Jurkat, Clone E6-1 (cell line): Measurements from ENCODE around the gene ADGRL2.
"Not testable (repeated sequence)": the region's sequence is repeated elsewhere in the genome, so short reads cannot be mapped to it uniquely, and the experiment has no call there.

Source experiments
- DNase-seq: peaks from one replicate; pipeline ENCODE4 v3.0.0-alpha.2; 2011; ENCODE audit warnings: low read depth, low spot score
- H3K4me3 ChIP-seq: 2 replicates; pipeline ENCODE4 v1.5.1; 2011; ENCODE audit warnings: mild to moderate bottlenecking, low read length, control low read depth, moderate library complexity

Gene ADGRL2

DNA sequence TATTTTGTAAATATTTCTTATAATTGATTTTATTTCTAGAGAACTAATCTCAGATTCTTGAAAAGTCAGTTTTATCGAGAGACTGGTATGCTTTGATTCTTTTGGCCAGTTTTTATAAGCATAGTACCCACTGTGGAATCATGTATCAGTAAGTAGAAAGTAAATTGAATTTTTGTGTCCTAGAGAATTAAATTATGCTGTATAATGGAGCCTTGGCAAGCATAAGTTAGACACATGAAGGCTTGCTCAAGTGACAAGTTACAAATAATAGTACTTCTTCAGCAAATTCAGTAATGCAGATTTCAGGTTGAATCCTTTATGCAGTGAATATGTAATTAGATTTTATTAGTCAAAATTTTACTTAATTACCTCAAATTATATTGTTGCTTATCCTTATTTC lies 40.1 kb downstream of the ADGRL2 start:
- H3K4me3 ChIP-seq: no peak overlapping the region
- no peak for DNase-seq

DNA sequence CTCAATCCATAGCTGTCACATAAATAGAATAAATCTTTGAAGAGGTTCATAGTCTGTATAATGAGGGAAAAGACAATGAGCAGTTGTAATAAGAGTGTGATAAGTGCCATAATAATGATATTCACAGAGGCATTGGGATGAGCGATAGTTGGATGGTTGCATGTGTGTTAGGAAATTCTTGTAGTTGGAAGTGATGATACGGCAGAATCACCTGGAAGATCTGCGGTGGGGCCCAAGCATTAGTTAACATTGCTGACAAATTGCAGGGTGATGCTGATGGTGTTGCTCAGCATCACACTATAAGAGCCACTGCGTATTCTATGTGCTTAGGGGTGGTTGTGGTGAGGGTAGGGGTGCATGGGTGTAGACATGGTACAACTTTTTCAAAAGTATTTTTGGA lies 41.1 kb downstream of the ADGRL2 start:
- no peak for DNase-seq
- no peak overlapping the region for H3K4me3 ChIP-seq

DNA sequence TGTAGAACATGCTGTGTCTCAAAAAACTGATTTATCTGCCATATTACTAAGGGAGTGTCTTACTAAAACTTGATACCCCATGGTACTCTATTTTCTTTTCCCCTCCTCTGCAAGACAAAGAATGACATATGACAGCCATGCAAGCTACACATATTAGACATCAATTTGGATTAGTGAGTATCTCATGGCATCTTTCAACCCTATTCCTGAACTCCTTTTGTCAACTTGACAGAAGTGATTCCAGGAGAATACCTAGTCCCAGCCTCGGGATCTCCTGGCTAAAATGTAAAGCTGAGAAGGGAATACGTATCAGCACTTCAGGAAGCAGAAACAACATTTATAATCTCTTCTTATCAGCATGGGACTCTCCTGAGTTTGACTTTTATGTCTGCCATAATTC lies 43.7 kb downstream of the ADGRL2 start:
- no peak for DNase-seq
- H3K4me3 ChIP-seq: no peak overlapping the region

DNA sequence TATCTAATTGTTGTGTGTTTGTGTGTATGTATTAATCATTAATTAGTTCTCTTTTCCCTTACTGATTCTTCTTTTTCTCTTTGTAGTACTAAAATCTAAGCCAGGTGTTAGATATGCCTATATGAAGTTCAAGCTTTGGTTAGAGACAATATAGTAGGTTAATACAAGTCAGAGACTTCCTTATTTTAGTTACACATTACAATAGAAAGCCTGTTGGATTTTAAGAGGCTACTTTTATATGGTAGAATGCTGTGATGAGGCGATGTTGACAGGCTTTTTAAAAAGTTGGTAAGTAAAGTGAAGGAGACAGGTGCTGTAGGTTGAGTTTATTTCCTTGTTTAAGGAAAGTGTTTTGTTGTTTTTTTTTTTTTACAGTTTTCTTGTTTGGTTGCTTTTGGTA lies 45.9 kb downstream of the ADGRL2 start:
- DNase-seq: no peak
- H3K4me3 ChIP-seq: no peak overlapping the region

DNA sequence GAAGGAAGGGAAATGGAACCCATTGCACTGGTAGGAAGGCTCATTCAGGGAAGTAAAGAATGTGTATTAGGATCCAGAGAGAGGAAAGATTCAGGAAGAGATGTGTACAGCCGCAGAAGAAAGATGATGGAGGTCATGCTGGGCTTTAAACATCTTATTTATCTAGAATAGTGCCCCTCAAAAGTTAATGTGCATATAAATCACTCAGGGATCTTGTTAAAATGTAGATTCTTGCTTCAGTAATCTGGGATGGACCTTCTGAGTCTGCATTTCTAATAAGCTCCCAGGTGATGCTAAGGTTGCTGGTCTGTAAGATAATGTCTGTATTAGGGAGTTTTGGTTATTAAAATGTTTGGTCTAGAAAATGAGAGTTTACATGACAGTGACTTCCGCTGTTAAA lies 46.3 kb downstream of the ADGRL2 start:
- no peak for DNase-seq
- no peak overlapping the region for H3K4me3 ChIP-seq

DNA sequence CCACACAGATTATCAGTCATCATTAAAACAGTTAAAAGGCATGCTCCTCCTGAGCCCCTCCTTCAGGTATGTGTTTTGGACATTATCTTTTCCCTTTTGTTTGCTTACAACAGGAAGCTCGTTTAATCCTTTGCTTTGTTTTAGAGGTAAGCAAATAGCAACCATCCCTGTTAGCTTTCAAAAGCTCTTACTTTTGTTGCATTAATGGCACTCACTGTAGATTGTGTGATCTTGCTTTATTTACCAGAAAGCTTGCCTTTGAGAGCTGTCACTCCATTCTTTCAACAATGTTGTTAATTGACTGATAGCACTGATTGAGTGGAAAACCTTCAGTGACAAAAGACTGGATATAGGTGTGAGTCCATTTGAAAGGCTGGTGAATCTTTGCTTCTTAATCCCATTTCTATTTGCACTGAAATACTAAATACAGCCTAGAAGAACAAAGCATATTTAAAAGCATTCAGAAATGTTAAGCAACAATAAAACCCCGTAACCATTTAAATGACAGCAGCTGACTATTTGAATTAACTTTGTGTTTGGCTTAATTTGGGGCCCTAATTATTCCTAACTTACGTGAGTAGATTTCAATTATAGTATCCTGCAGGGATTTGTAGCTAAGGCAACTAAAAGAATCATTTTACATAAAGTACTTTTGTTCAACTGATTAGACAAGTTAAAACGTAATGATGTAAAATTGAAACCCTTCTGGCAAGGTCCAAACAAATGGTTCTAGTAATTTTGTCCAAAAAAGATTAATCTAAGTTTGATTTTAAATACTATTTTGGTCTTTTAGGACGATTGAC lies 48.3 kb downstream of the ADGRL2 start:
- DNase-seq: no peak
- H3K4me3 ChIP-seq: no peak overlapping the region

DNA sequence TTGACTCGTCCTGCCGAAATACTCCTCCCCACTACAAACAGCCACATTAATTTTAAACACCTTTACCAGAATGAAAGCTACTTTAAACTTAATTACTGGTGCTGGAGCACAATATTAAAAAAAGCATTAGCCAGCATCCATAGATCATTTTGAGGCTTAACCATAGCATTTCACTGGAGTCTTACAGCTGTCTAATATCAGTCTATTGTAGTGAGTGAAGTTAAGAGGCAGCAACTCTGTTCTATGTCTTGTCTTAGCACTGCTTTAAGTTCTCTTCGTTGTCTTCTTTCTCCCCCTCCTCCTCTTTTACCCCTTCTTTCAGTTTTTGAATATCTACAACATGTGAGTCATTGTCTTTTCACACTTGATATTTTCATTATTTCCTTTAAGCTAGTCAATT lies 49.3 kb downstream of the ADGRL2 start:
- DNase-seq: no peak
- no peak overlapping the region for H3K4me3 ChIP-seq

DNA sequence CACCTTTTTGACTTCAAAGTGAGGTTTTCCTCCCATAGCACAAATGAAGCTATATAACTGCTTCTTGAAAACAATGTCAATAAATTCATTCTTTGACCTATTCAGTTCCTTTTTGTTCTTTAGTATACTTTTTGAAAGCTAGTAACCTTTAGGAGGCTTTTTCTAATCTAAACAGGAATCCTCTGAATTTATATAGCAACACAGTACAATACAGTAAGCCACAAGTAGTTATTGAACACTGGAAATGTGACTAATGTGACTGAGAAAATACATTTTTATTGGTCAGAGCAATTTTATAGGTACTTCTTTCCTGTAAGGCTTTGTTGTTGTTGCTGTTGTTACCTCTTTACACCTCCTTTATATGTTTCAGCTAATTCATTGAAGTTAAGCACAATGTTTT lies 49.8 kb downstream of the ADGRL2 start:
- DNase-seq: no peak
- H3K4me3 ChIP-seq: no peak overlapping the region

DNA sequence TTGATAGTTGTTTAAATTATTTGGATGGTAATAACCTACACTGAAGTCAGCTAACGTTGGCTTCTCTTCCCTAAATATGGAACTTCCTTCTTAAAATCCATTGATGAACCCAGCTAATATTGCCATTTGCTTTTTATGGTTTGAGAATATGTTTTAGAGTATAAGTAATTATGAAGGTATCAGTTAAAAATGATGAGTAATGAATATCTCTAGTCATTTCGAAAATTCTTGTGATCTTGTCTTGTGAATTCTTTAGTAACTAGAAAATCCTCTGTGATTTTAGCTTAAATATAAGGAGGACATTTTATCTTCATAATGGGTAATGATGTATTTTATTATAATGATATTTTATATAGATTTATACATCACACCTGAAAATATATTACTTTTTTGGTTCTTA lies 50.5 kb downstream of the ADGRL2 start:
- DNase-seq: no peak
- H3K4me3 ChIP-seq: no peak overlapping the region

DNA sequence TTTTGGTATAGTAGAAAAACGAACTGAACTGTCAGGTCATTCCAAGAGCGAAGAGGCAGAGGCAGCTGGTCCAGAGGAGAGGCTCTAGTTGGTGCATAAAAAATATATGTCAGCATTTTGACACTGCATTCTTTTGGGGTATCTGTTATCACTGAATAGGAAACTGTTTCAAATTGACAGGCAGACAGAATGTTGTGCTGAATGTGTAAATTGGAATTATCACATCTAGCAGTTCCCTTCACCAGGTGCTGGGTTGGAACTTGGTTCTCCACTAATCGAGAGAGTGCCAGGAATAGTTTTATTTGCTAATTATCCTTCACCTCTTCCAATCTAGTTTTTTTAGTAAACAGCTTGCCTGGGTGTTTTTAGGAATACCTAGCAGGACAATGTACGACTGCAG lies 52.2 kb downstream of the ADGRL2 start:
- H3K4me3 ChIP-seq: no peak overlapping the region
- DNase-seq: no peak

DNA sequence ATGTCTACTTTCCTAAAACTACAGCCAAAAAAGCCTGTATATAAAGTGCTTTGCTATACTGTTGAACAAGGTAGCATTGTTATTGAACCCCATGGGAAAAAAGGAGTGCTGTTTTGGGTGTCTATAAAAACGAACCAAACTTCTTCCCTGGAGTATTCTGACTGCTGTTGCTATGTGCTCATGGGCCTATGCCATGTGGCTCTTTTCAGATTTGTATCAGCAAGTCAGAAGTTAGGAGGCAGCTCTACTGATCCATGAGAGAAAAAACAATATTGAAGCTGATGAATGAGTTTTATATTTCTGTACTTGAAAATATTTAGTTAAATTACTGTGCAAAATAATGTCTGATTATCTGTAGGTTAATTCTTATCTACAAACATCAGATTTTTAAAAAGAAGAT lies 66.5 kb downstream of the ADGRL2 start:
- no peak for DNase-seq
- H3K4me3 ChIP-seq: no peak overlapping the region

DNA sequence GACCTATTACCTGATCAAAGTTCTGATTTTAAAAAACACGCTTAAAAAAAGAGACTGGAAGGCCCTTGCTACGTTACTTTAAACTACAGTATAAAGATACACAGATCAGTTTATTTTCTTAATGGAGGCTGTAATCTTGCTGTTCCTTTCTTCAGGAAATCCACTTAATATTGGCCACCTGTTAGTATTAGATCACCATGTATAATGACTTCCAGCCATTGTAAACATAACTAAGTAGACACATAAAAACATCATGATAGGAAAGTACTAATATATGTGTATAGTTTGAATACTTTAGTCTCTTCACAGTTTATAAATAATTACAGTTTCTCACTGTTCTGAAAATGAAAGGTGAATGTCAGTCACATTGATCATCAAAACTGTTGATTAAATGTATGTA lies 68.6 kb downstream of the ADGRL2 start:
- DNase-seq: no peak
- no peak overlapping the region for H3K4me3 ChIP-seq

DNA sequence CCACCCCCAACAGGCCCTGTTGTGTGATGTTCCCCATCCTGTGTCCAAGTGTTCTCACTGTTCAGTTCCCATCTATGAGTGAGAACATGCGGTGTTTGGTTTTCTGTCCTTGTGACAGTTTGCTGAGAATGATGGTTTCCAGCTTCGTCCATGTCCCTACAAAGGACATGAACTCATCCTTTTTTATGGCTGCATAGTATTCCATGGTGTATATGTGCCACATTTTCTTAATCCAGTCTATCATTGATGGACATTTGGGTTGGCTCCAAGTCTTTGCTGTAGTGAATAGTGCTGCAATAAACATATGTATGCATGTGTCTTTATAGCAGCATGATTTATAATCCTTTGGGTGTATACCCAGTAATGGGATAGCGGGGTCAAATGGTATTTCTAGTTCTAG lies 70.4 kb downstream of the ADGRL2 start:
- DNase-seq: not testable (repeated sequence)

DNA sequence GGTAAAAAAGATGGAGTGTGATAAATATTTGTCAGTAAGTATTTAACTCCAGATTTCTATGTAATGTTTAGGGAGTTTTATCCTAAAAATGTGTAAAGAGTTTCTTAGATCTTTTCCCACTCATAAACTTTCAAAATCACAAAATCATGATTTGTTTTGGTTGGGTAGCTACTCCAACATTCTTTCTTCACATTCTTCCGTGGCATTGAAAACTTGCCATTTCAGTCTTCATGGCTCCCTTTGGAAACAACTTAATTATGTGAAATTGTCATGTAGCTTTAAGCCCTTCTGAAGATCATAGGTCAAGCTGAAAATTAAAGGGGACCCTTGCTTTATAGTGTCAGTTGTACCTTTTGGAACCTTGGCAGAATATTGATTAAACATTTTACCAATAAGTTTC lies 73.2 kb downstream of the ADGRL2 start:
- no peak for DNase-seq
- H3K4me3 ChIP-seq: no peak overlapping the region

More for the DNA sequence above, 70.4 kb downstream of the ADGRL2 start:
- not testable (repeated sequence) for H3K4me3 ChIP-seq

DNA sequence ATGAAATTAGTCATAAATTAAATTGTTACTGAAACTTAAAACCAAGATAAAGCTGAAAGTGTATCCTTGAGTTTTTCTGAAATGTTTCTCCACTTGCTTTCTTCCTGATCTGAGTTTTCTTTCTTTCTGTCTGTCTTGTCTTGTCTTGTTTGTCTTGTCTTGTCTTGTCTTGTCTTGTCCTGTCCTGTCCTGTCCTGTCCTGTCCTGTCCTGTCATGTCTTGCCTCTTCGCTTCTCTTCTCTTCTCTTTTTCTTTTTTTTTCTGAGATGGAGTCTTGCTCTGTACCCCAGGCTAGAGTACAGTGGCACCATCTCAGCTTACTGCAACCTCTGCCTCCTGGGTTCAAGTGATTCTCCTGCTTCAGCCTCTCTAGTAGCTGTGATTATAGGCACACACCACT lies 73.7 kb downstream of the ADGRL2 start:
- H3K4me3 ChIP-seq: no peak overlapping the region
- no peak for DNase-seq

DNA sequence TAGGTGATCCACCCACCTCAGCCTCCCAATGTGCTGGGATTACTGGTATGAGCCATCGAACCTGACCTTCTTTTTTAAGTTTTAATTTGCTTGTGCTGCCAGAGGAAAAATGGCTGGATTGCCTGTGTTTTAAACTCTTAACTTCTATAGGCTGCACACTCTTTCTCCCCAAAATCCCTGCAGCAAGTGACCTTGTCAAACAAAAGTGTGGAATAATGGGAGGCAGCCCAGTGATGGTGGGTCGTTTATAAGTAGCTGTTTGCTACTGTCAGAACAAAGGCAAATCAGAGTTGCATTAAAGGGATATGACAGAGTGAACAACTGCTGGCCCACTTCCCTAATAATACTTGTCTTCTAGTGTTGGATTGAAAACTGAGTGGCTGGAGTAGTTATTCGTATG lies 74.2 kb downstream of the ADGRL2 start:
- no peak overlapping the region for H3K4me3 ChIP-seq
- no peak for DNase-seq

DNA sequence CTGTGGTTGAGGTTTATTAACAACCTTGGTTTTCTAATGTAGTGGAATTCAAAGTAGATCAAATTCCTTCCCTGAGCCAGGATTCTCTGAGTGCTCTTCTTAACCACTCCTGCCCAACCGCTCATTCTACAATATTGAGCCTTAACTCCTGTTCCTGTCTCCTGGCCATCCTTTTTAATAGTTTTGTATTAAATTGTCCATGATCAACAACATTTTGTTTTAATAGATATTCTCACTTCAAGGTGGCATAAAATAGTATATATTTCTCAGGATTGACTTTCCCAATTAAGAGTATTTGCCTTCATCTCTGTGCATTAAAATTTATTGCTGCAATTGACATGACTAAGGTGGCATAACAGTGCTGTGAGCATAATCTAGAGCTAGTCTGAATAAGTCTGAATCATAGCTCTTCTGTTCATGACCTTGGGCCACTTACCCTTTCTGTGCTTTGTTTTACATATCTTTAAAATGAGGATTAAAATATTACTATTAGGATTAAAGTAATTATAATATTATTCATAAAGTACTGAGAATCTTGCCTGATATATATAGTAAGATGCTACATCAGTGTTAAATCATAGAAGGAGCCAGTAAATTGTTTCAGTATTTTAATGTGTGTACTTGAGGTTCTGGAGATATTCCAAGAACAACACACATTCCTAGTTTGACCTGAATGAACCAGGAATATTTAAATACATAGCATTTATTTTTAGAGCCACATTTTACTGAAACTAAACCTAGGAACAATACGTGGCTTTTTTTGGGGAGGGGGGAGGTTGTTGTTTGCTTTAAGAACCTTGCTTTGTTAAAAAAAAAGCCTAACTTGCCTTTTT lies 76.4 kb downstream of the ADGRL2 start:
- no peak overlapping the region for H3K4me3 ChIP-seq
- no peak for DNase-seq

DNA sequence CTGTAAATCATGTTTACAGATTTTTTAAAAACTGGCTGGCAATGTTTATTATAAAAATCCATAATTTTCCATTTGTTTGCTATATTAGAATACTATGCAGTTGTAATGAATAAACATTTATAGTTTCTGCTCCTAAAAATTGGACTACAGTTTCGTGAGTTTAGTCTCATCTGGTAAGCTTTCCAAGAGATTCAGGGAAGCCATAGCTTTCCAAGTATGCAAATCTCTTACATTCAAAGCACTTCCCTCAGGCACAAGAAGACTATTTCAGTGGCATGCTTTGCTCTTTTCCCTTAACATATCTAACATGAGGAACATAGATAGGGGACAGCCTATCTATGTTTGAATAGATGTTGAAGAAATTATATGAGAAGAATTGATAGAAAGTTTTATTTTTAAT lies 77.2 kb downstream of the ADGRL2 start:
- H3K4me3 ChIP-seq: no peak overlapping the region
- DNase-seq: no peak

DNA sequence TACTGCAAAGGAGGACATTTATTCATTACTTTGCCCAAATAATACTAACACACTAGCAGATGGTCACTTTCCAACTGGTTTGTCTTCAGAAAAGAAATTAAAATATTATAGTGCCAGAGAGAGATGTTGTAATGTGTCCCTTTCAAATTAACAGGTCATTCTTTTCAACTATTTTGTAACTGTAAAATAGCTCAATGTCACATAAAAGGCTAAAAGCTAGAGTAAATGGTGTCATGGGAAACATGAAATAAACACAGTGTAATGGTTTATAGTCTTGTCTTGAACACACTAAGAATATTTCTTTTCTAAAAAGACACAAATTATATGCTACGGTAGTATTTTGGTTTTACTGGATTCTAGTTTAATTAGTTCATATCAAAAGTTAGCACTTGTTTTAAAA lies 77.8 kb downstream of the ADGRL2 start:
- no peak overlapping the region for H3K4me3 ChIP-seq
- DNase-seq: no peak

DNA sequence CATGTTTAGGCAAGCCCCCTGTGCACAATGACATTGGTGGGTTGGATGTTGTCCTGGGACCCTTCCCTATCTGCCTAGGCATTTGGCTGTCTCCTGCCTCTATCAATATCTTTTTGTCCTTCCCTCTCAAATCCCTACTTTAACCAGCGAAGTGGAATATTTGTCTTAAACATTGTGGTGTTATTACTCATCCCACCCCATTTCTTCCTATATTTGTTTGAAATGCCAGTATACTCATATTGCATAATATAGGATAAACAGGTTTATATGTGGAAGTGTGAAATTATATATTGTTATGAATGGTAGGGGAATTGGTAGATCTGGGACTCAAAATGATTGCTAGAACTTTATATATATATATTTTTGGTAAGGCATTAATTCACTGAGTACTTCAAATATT lies 80.0 kb downstream of the ADGRL2 start:
- no peak overlapping the region for H3K4me3 ChIP-seq
- DNase-seq: no peak

DNA sequence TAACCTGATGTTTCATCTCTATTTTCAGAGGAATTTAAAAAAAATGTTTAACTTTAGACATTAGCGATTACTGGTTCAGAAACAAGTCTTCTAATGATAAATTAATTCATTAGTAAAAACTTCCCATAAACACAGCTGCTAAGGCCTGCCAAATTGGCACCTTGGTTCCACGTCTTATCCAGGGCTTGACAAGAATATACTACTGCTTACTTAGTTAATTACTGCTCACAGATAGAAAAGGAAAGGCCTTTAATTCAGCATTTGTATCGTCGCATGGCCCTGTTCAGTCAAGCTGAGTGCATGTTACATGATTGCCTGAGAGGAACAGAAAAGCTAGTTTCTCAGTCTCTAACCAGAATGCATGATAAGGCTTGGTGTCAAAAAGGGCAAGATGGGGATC lies 84.6 kb downstream of the ADGRL2 start:
- no peak for DNase-seq
- H3K4me3 ChIP-seq: no peak overlapping the region
